ENCODE results near the gene TMED6. TPM values are rescaled to one million over a fixed set of nuclear protein-coding genes. Genes with fewer than 3 reads are reported as not detected.
"Not testable (repeated sequence)": the region's sequence is repeated elsewhere in the genome, so short reads cannot be mapped to it uniquely, and the experiment has no call there.

Gene TMED6
- total and polyA plus RNA-seq, 2 experiments from 2014 or later, result 0.30 TPM; not detected in 1

DNA sequence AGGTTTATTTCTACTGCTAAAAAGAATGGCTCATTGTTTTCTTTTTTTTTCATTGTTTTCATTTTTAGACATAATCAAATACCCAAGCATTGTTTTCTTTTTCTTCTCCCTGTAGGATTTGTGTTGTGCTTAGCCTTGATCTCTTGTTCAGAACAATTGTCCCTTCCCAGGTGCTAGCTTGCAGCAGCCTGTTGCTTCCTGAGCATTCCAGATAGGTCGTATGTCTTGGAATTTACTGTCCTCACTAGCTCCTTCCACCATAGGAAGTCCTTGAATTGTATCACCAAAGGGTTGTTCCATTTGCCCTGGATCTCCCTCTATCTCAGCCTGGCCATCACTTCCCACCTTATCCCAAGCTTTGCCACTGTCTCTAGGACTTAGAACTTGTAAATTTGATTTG, 50.4 kb downstream of the TMED6 start:
- H3K9me2 ChIP-seq (ENCODE audit: insufficient read depth), result no peaks in the 10 kb centered on the region
- H3K4me1 ChIP-seq (ENCODE audit: insufficient read depth), result no peaks in the 10 kb centered on the region; the same call in 1 of the 2 replicates
- H3K9me3 ChIP-seq (ENCODE audit: low read depth), result no peaks in the 10 kb centered on the region
- H3K27ac ChIP-seq, result no peak overlapping the region
- in situ Hi-C loops (cut with MboI), result no loop called here
- no peak overlapping the region for H3K4me3 ChIP-seq
- H3K27me3 ChIP-seq (replicated peaks; ENCODE audit: insufficient read depth), result no peaks in the 10 kb centered on the region
- TF ChIP-seq EZH2phosphoT487 (IDR thresholded peaks at IDR 0.05; ENCODE audit: insufficient read depth, low read depth), result no peak
- TF ChIP-seq EZH2 (IDR thresholded peaks at IDR 0.05; ENCODE audit: insufficient read depth, poor library complexity, severe bottlenecking), result no peak
- H3K4me2 ChIP-seq (ENCODE audit: unreplicated experiment), result no peak overlapping the region
- H3F3A ChIP-seq (ENCODE audit: insufficient read depth), result peaks cover 7% of the 10 kb centered on the region
- no peak overlapping the region for H3K9ac ChIP-seq
- 48 to 65% methylated on average over 1 of the region's 1 CpG for WGBS, 2 experiments (ENCODE audit: low coverage in 1 of 2, low lambda C conversion rate in 2 of 2, missing lambda C conversion rate in 2 of 2)
- no peaks in the 10 kb centered on the region for H3K79me2 ChIP-seq (ENCODE audit: insufficient read depth)
- DNase-seq, result no peak
- H2AFZ ChIP-seq, result no peak overlapping the region
- H3K36me3 ChIP-seq (ENCODE audit: low read depth), result peaks cover 24% of the 10 kb centered on the region
- no peaks in the 10 kb centered on the region for H4K20me1 ChIP-seq (ENCODE audit: insufficient read depth)

DNA sequence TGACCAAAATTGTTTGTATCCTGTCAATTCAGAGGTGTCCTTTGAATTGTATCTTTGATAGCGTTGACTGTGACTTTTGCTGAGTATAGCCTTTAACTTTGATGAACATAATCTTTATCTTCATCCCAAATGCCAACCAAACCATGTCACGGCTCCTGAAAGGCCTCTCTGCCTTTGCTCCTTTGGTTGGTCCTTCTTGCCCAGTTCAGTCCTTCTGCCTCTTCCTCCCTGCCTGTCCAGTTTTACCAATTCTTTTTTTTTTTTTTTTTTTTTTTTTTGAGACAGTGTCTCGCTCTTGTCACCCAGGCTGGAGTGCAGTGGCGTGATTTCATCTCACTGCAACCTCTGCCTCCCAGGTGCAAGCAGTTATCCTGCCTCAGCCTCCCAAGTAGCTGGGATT, 53.3 kb downstream of the TMED6 start:
- Histone ChIP-seq H3K4me3 (no peak overlapping the region), H3K36me3 (ENCODE audit: low read depth) (peaks cover 20% of the 10 kb centered on the region), H4K20me1 (ENCODE audit: insufficient read depth) (no peaks in the 10 kb centered on the region), H2AFZ (no peak overlapping the region), H3K9me2 (ENCODE audit: insufficient read depth) (no peaks in the 10 kb centered on the region), H3K79me2 (ENCODE audit: insufficient read depth) (no peaks in the 10 kb centered on the region), H3K9me3 (ENCODE audit: low read depth) (no peaks in the 10 kb centered on the region), H3K27ac (no peak overlapping the region), H3K4me1 (ENCODE audit: insufficient read depth) (no peaks in the 10 kb centered on the region), H3K27me3 (replicated peaks; ENCODE audit: insufficient read depth) (no peaks in the 10 kb centered on the region), H3K4me2 (ENCODE audit: unreplicated experiment) (no peak overlapping the region), H3F3A (ENCODE audit: insufficient read depth) (no peaks in the 10 kb centered on the region), H3K9ac (no peak overlapping the region)
- 95 to 100% methylated on average over 4 of the region's 4 CpGs for WGBS, 2 experiments (ENCODE audit: low coverage in 1 of 2, low lambda C conversion rate in 2 of 2, missing lambda C conversion rate in 2 of 2)
- TF ChIP-seq EZH2 (IDR thresholded peaks at IDR 0.05; ENCODE audit: insufficient read depth, poor library complexity, severe bottlenecking) (no peak), EZH2phosphoT487 (IDR thresholded peaks at IDR 0.05; ENCODE audit: insufficient read depth, low read depth) (no peak)
- no peak for DNase-seq
- in situ Hi-C loops (cut with MboI), result no loop called here

DNA sequence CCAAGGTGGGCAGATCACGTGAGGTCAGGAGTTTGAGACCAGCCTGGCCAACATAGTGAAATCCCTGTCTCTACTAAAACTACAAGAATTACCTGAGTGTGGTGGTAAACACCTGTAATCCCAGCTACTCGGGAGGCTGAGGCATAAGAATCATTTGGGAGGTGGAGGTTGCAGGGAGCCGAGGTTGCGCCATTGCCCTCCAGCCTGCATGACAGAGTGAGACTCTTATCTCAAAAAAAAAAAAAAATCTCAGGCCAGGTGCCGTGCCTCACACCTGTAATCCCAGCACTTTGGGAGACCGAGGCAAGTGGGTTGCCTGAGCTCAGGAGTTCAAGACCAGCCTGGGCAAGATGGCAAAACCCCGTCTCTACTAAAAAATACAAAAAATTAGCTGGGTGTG, 54.8 kb downstream of the TMED6 start:
- H3K9me3 ChIP-seq (ENCODE audit: low read depth); H3K79me2 ChIP-seq (ENCODE audit: insufficient read depth); H3K27ac ChIP-seq; H3F3A ChIP-seq (ENCODE audit: insufficient read depth); H3K27me3 ChIP-seq (replicated peaks; ENCODE audit: insufficient read depth); DNase-seq; H3K9me2 ChIP-seq (ENCODE audit: insufficient read depth); H2AFZ ChIP-seq; H4K20me1 ChIP-seq (ENCODE audit: insufficient read depth); H3K4me1 ChIP-seq (ENCODE audit: insufficient read depth); in situ Hi-C loops (cut with MboI); H3K9ac ChIP-seq; H3K4me3 ChIP-seq; H3K4me2 ChIP-seq (ENCODE audit: unreplicated experiment): not testable (repeated sequence)
- peaks cover 20% of the 10 kb centered on the region for H3K36me3 ChIP-seq (ENCODE audit: low read depth)
- 96 to 97% methylated on average over 7 of the region's 7 CpGs for WGBS, 2 experiments (ENCODE audit: low coverage in 1 of 2, low lambda C conversion rate in 2 of 2, missing lambda C conversion rate in 2 of 2)

DNA sequence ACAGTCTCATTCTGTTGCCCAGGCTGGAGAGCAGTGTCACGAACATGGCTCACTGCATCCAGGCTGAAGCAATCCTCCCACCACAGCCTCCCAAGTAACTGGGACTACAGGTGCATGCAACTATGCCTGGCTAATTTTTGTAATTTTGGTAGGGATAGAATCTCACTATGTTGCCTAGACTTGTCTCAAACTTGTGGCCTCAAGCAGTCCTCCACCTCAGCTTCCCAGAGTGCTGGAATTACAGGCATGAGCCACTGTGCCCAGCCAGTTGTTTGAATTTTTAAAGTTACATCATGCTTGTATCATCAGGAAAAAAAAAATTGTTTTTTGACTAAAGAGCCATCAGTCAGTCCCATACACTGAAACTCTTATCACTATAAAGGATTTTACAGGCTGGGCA, 57.5 kb downstream of the TMED6 start:
- H2AFZ ChIP-seq, result no peak overlapping the region
- 94 to 100% methylated on average over 1 of the region's 1 CpG for WGBS, 2 experiments (ENCODE audit: low coverage in 1 of 2, low lambda C conversion rate in 2 of 2, missing lambda C conversion rate in 2 of 2)
- no peaks in the 10 kb centered on the region for H3K9me3 ChIP-seq (ENCODE audit: low read depth)
- H3K27me3 ChIP-seq (replicated peaks; ENCODE audit: insufficient read depth), result no peaks in the 10 kb centered on the region
- DNase-seq, result no peak
- H3K4me2 ChIP-seq (ENCODE audit: unreplicated experiment), result no peak overlapping the region
- TF ChIP-seq EZH2 (IDR thresholded peaks at IDR 0.05; ENCODE audit: insufficient read depth, poor library complexity, severe bottlenecking), result no peak
- no peak for TF ChIP-seq EZH2phosphoT487 (IDR thresholded peaks at IDR 0.05; ENCODE audit: insufficient read depth, low read depth)
- H3K79me2 ChIP-seq (ENCODE audit: insufficient read depth), result 0 out of 2 replicates have a peak, but pooled peaks cover 10% of the 10 kb centered on the region
- H3K36me3 ChIP-seq (ENCODE audit: low read depth), result peaks cover 4% of the 10 kb centered on the region; the same call in 1 of the 2 replicates
- no peak overlapping the region for H3K4me3 ChIP-seq
- H3K4me1 ChIP-seq (ENCODE audit: insufficient read depth), result no peaks in the 10 kb centered on the region
- H4K20me1 ChIP-seq (ENCODE audit: insufficient read depth), result no peaks in the 10 kb centered on the region
- H3K9me2 ChIP-seq (ENCODE audit: insufficient read depth), result no peaks in the 10 kb centered on the region
- no peak overlapping the region for H3K9ac ChIP-seq
- in situ Hi-C loops (cut with MboI), result loop anchor here (5.0 kb wide), 1 partner anchor 142 kb away; no protein-coding TSS in a partner anchor
- no peak overlapping the region for H3K27ac ChIP-seq
- H3F3A ChIP-seq (ENCODE audit: insufficient read depth), result no peaks in the 10 kb centered on the region

DNA sequence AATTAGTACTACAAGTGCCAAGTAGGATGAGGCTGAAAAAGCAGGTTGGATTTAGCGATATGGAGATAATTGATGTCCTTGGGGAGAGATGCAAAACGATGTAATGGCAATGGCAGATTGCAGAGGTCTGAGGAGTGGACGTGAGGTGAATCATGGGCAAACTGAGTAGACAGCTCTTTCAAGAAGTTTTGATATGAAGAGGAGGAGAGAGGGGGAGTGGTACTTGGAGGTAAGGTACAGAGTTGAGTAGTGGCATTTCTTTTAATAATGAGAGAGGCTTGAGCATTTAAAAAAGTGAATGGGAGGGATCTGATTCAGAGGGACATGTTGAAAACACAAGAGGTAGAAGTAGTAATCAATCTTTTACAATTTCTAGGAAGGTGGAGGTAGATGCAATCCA, 58.2 kb downstream of the TMED6 start:
- no peaks in the 10 kb centered on the region for H4K20me1 ChIP-seq (ENCODE audit: insufficient read depth)
- no peaks in the 10 kb centered on the region for H3F3A ChIP-seq (ENCODE audit: insufficient read depth)
- H3K27me3 ChIP-seq (replicated peaks; ENCODE audit: insufficient read depth), result no peaks in the 10 kb centered on the region
- in situ Hi-C loops (cut with MboI), result loop anchor here (5.0 kb wide), 1 partner anchor 141 kb away; no protein-coding TSS in a partner anchor
- H3K9ac ChIP-seq, result no peak overlapping the region
- H3K9me3 ChIP-seq (ENCODE audit: low read depth), result no peaks in the 10 kb centered on the region
- no peak for TF ChIP-seq EZH2 (IDR thresholded peaks at IDR 0.05; ENCODE audit: insufficient read depth, poor library complexity, severe bottlenecking)
- no peak for TF ChIP-seq EZH2phosphoT487 (IDR thresholded peaks at IDR 0.05; ENCODE audit: insufficient read depth, low read depth)
- no peak overlapping the region for H2AFZ ChIP-seq
- no peak overlapping the region for H3K27ac ChIP-seq
- no peaks in the 10 kb centered on the region for H3K9me2 ChIP-seq (ENCODE audit: insufficient read depth)
- no peaks in the 10 kb centered on the region for H3K4me1 ChIP-seq (ENCODE audit: insufficient read depth)
- H3K4me3 ChIP-seq, result no peak overlapping the region
- H3K36me3 ChIP-seq (ENCODE audit: low read depth), result peaks cover 4% of the 10 kb centered on the region; the same call in 1 of the 2 replicates
- DNase-seq, result no peak
- H3K4me2 ChIP-seq (ENCODE audit: unreplicated experiment), result no peak overlapping the region
- H3K79me2 ChIP-seq (ENCODE audit: insufficient read depth), result 0 out of 2 replicates have a peak, but pooled peaks cover 16% of the 10 kb centered on the region
- 61 to 70% methylated on average over 3 of the region's 3 CpGs for WGBS, 2 experiments (ENCODE audit: low coverage in 1 of 2, low lambda C conversion rate in 2 of 2, missing lambda C conversion rate in 2 of 2)

Other genes with a start within 250 kb of the TMED6 start
- gene HAS3, start 246.1 kb downstream of the TMED6 start, total RNA-seq (2014; rRNA removed; shearing (Covaris generic)), result 0.43 TPM in 1 of 2 replicates, not detected in the other
- gene HAS3, start 246.1 kb downstream of the TMED6 start, polyA plus RNA-seq (2016; fragmentation: Nextera tagmentation; extraction: Ambion mirVana), result 0.14 TPM in 1 of 2 replicates, not detected in the other
- gene CHTF8, start 219.2 kb downstream of the TMED6 start, total RNA-seq (2014; rRNA removed; shearing (Covaris generic)), result 58.0 and 69.9 TPM in 2 replicates
- gene CHTF8, start 219.2 kb downstream of the TMED6 start, polyA plus RNA-seq (2016; fragmentation: Nextera tagmentation; extraction: Ambion mirVana), result 56.7 and 57.7 TPM in 2 replicates
- gene UTP4, start 219.1 kb downstream of the TMED6 start, total RNA-seq (2014; rRNA removed; shearing (Covaris generic)), result 17.8 and 19.1 TPM in 2 replicates
- gene UTP4, start 219.1 kb downstream of the TMED6 start, polyA plus RNA-seq (2016; fragmentation: Nextera tagmentation; extraction: Ambion mirVana), result 54.8 and 55.8 TPM in 2 replicates
- 24.5 and 30.4 TPM in 2 replicates for gene SNTB2, start 164.6 kb downstream of the TMED6 start, total RNA-seq (2014; rRNA removed; shearing (Covaris generic))
- 6.0 and 13.2 TPM in 2 replicates for gene SNTB2, start 164.6 kb downstream of the TMED6 start, polyA plus RNA-seq (2016; fragmentation: Nextera tagmentation; extraction: Ambion mirVana)
- gene VPS4A, start 40.4 kb downstream of the TMED6 start, total RNA-seq (2014; rRNA removed; shearing (Covaris generic)), result 35.9 and 36.5 TPM in 2 replicates
- 43.8 and 44.9 TPM in 2 replicates for gene VPS4A, start 40.4 kb downstream of the TMED6 start, polyA plus RNA-seq (2016; fragmentation: Nextera tagmentation; extraction: Ambion mirVana)
- 12.3 and 21.5 TPM in 2 replicates for gene PDF, start 21.2 kb downstream of the TMED6 start, total RNA-seq (2014; rRNA removed; shearing (Covaris generic))
- gene PDF, start 21.2 kb downstream of the TMED6 start, polyA plus RNA-seq (2016; fragmentation: Nextera tagmentation; extraction: Ambion mirVana), result 18.0 and 20.9 TPM in 2 replicates
- gene COG8, start 12.2 kb downstream of the TMED6 start, total RNA-seq (2014; rRNA removed; shearing (Covaris generic)), result 52.4 and 65.9 TPM in 2 replicates
- 28.9 and 29.1 TPM in 2 replicates for gene COG8, start 12.2 kb downstream of the TMED6 start, polyA plus RNA-seq (2016; fragmentation: Nextera tagmentation; extraction: Ambion mirVana)
- 16.3 and 24.2 TPM in 2 replicates for gene NIP7, start 12.0 kb downstream of the TMED6 start, total RNA-seq (2014; rRNA removed; shearing (Covaris generic))
- gene NIP7, start 12.0 kb downstream of the TMED6 start, polyA plus RNA-seq (2016; fragmentation: Nextera tagmentation; extraction: Ambion mirVana), result 35.1 and 35.6 TPM in 2 replicates
- gene TERF2, start 34.2 kb upstream of the TMED6 start, total RNA-seq (2014; rRNA removed; shearing (Covaris generic)), result 11.9 and 22.5 TPM in 2 replicates
- 10.5 and 11.6 TPM in 2 replicates for gene TERF2, start 34.2 kb upstream of the TMED6 start, polyA plus RNA-seq (2016; fragmentation: Nextera tagmentation; extraction: Ambion mirVana)
- gene CYB5B, start 72.8 kb upstream of the TMED6 start, total RNA-seq (2014; rRNA removed; shearing (Covaris generic)), result 47.1 and 60.8 TPM in 2 replicates
- 115 and 123 TPM in 2 replicates for gene CYB5B, start 72.8 kb upstream of the TMED6 start, polyA plus RNA-seq (2016; fragmentation: Nextera tagmentation; extraction: Ambion mirVana)
- 9.8 and 16.2 TPM in 2 replicates for gene NFAT5, start 214.2 kb upstream of the TMED6 start, total RNA-seq (2014; rRNA removed; shearing (Covaris generic))
- 7.1 and 8.0 TPM in 2 replicates for gene NFAT5, start 214.2 kb upstream of the TMED6 start, polyA plus RNA-seq (2016; fragmentation: Nextera tagmentation; extraction: Ambion mirVana)